Heart right ventricle (tissue), 16 donors: ENCODE results near the gene SLC7A8. TPM values are rescaled to one million over a fixed set of nuclear protein-coding genes. Genes with fewer than 3 reads are reported as not detected.

Experiments
- ATAC-seq, 8 donors: fragments of 200-7000 bp; cut with Tn5 transposase; one replicate each; pipeline ENCODE4 v1.9.1; 2020; ENCODE audit warnings: mild to moderate bottlenecking in 8 of 8, moderate library complexity in 8 of 8, moderate number of reproducible peaks in 1 of 8
- DNase-seq, 2 donors: peaks; one replicate each; pipeline ENCODE4 v3.0.0-alpha.2; 2020
- H3K27ac ChIP-seq, 10 donors: fragments of 200-600 bp; sonication (generic) in 2 of 10; one replicate each; pipeline versions ENCODE4 v1.5.0 to v1.8.0; 2020 to 2022; ENCODE audit warnings: mild to moderate bottlenecking in 3 of 10
- H3K27me3 ChIP-seq, 7 donors: fragments of 200-600 bp; one replicate each; pipeline ENCODE4 v1.8.0; 2021 to 2022; ENCODE audit warnings: mild to moderate bottlenecking in 2 of 7
- H3K36me3 ChIP-seq, 9 donors: fragments of 200-600 bp; sonication (generic) in 1 of 9; one replicate each; pipeline versions ENCODE4 v1.5.0 to v1.8.0; 2020 to 2022; ENCODE audit warnings: mild to moderate bottlenecking in 2 of 9
- H3K4me1 ChIP-seq, 9 donors: fragments of 200-600 bp; sonication (generic) in 1 of 9; one replicate each; pipeline versions ENCODE4 v1.5.0 to v1.8.0; 2020 to 2022; ENCODE audit warnings: mild to moderate bottlenecking in 4 of 9
- H3K4me3 ChIP-seq, 10 donors: fragments of 200-600 bp; sonication (generic) in 2 of 10; one replicate each; pipeline versions ENCODE4 v1.5.0 to v1.8.0; 2020 to 2022; ENCODE audit warnings: mild to moderate bottlenecking in 7 of 10, moderate library complexity in 2 of 10
- H3K9me3 ChIP-seq, 11 donors: fragments of 200-600 bp in 10 of 11; sonication (generic) in 2 of 11; one replicate each; pipeline versions ENCODE4 v1.5.0 to v1.8.0; 2013 to 2022; ENCODE audit warnings: mild to moderate bottlenecking in 2 of 11, control low read depth in 1 of 11, moderate library complexity in 1 of 11
- WGBS, 2 donors: extraction: QIAGEN DNeasy Blood & Tissue Kit; methylation state at CpG; one replicate each; pipeline ENCODE4 v1.1.7; 2013; ENCODE audit warnings: inconsistent platforms in 1 of 2; 5-methylcytosine and 5-hydroxymethylcytosine counted together
- intact Hi-C, 10 donors: fragments of 100-400 bp; cut with DNase I; formaldehyde crosslinking; loops; one replicate each; pipeline versions ENCODE4 v1.11.1 to v1.14.2; 2022
- polyA plus RNA-seq, 2 donors: library from polyadenylated mRNA; stranded (reverse); fragments of 200-250 nt; gene quantifications; one replicate each; pipeline ENCODE4 v1.2.3, GENCODE V29; 2013
- total RNA-seq, 10 donors: library from RNA; stranded (reverse); fragmentation: NEBNext Ultra II Directional in 3 of 10; extraction: Animal tissue kit (Norgen Biotek cat#: 25700) in 3 of 10; gene quantifications; one replicate each; pipeline versions ENCODE4 v1.2.1 to v1.2.4, GENCODE V29; 2021 to 2023
- TF ChIP-seq, protein P1 (sequence below), 9 donors: fragments of 200-600 bp; sonication (generic) in 2 of 9; IDR thresholded peaks; one replicate each; pipeline versions ENCODE4 v1.5.0 to v1.8.0; 2021 to 2022; ENCODE audit warnings: antibody characterized with exemption in 9 of 9, mild to moderate bottlenecking in 5 of 9, moderate library complexity in 1 of 9
- donor health status: Arrhythmogenic right ventricular cardiomyopathy.
- donor health status: ischemic (EF 13 %, LVEDD 7.1; RV severe dilation, severe dysfunction).
- donor health status: healthy with polysubstance abuse.
- donor health status: DM: no; HTN: yes; CAD: no.
- donor health status: DM: no; HTN: no; CAD: no.
- donor health status: ischemic (EF 25% LVEDD 6.9; RV normal size, moderate dysfunction).
- donor health status: ischemic (EF 25% LVEDD 5.7; RV mildly dilated, moderate dysfunction).
- donor health status: healthy.
- donor health status: DM: yes; HTN: yes; CAD: no.
- donor health status: Ischemic cardiomyopathy.
- donor health status: ischemic (EF 35%, LVEDD 5.7; RV mildly dilated, moderate dysfunction).
- donor health status: nonischemic (EF 11% LVEDD 7.7; RV severe dilation, severe dysfunction).
- donor health status: DM: yes; HTN: yes; CAD: no.
- donor health status: PGD.
- donor health status: ischemic (EF 29% LVEDD 5.4; RV normal size, mild dysfunction).
- donor health status: nonischemic (EF 23%, LVEDD 6.1; RV moderate dilation, normal function).

The SLC7A8 gene
- total and polyA plus RNA-seq, 12 donors, result 5.9 to 14.9 (median 9.6) TPM

DNA sequence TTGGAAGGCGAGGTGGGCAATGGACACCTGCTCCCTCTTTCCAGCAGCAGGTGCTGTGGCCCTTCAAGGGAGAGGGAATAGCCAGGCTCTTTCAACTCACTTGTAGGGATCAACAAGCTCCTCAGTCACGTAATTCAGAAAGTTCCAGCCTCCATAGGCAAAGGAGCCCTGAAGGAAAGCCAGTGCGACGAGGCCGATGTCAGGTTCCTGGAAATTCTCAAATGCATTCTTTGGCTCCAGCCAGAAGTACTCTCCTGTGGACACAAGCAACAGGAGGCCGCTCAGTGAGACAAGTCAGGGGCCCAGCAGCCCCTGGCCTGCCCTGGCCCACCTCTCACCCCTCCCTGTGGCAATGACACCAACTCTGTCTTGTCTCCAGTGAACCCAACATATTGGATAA, 43.1 kb downstream of the SLC7A8 start:
- TF ChIP-seq, protein P1, sequence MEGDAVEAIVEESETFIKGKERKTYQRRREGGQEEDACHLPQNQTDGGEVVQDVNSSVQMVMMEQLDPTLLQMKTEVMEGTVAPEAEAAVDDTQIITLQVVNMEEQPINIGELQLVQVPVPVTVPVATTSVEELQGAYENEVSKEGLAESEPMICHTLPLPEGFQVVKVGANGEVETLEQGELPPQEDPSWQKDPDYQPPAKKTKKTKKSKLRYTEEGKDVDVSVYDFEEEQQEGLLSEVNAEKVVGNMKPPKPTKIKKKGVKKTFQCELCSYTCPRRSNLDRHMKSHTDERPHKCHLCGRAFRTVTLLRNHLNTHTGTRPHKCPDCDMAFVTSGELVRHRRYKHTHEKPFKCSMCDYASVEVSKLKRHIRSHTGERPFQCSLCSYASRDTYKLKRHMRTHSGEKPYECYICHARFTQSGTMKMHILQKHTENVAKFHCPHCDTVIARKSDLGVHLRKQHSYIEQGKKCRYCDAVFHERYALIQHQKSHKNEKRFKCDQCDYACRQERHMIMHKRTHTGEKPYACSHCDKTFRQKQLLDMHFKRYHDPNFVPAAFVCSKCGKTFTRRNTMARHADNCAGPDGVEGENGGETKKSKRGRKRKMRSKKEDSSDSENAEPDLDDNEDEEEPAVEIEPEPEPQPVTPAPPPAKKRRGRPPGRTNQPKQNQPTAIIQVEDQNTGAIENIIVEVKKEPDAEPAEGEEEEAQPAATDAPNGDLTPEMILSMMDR (IDR thresholded peaks at IDR 0.05), result no peak
- Histone ChIP-seq H3K4me3 (no peak overlapping the region), H3K36me3 (peaks cover 0 to 46% (median 0%) of the 10 kb centered on the region in 9 donors), H3K9me3 (no peaks in the 10 kb centered on the region), H3K4me1 (peaks cover 0 to 25% (median 13%) of the 10 kb centered on the region in 9 donors), H3K27me3 (no peaks in the 10 kb centered on the region), H3K27ac (no peak overlapping the region)
- ATAC-seq (no peak), DNase-seq (no peak)
- 59 to 68% methylated on average over 6 of the region's 6 CpGs for WGBS, 2 donors
- intact Hi-C loops, result no loop called here

DNA sequence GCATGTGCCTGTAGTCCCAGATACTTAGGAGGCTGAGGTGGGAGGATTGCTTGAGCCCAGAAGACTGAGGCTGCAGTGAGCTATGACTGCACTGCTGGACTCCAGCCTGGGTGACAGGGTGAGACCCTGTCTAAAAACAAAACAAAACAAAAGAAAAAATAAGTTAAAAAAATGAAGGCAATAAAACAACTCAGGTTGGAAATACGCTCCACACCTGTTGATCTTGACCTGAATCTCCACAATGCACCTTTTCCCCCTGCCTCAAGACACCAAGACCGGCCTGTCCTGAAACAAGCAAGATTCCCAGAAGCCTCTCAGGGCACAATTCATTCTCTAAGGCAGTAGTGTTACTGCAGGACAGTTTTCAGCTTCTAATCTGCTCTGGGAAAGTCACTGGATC, 43.6 kb downstream of the SLC7A8 start:
- Histone ChIP-seq H3K36me3 (peaks cover 0 to 46% (median 0%) of the 10 kb centered on the region in 9 donors), H3K27ac (no peak overlapping the region), H3K4me1 (peaks cover 0 to 25% (median 12%) of the 10 kb centered on the region in 9 donors), H3K4me3 (no peak overlapping the region), H3K9me3 (no peaks in the 10 kb centered on the region), H3K27me3 (no peaks in the 10 kb centered on the region)
- ATAC-seq (no peak), DNase-seq (no peak)
- 89 to 97% methylated on average over 2 of the region's 2 CpGs for WGBS, 2 donors
- TF ChIP-seq, protein P1 (IDR thresholded peaks at IDR 0.05), result no peak
- intact Hi-C loops, result no loop called here

DNA sequence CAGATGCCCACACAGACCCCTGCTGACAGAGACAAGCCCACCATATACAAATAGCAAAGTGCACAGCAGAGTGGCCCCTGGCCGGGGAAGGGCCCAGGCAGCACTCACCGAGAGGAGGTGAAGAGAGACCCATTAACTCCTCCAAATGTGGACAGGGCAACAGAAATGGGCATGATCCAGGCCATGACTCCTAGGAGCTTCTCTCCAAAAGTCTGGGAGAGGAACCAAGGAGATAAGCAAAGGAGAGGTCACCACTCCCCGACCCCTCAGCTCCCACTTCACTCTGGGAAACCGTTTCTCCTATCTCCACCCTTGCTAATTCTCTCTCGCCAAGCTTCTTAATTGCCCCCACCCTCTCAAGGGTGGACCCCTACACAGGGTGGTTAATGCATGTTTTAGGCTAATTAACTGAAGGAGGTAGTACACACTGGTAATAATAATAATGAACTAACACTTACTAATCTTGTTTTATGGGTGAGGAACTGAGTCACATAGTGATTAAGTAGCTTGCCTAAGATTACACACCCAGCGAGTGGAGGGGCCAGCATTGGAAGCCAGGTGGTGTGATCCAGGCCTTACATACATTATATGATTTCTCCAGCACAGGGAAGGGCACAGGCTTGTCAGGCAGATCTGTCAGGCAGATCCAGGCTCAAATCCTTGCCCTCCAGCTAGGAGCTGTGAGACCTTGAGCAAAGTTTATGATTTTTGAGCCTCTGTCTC, 45.5 kb downstream of the SLC7A8 start:
- intact Hi-C loops, result no loop called here
- peaks cover 0 to 45% (median 0%) of the 10 kb centered on the region in 9 donors for H3K36me3 ChIP-seq
- H3K27me3 ChIP-seq, result no peaks in the 10 kb centered on the region
- no peak overlapping the region for H3K27ac ChIP-seq
- ATAC-seq (no peak), DNase-seq (no peak)
- H3K9me3 ChIP-seq, result no peaks in the 10 kb centered on the region
- no peak overlapping the region for H3K4me3 ChIP-seq
- peaks cover 0 to 19% (median 6%) of the 10 kb centered on the region in 9 donors for H3K4me1 ChIP-seq
- TF ChIP-seq, protein P1 (IDR thresholded peaks at IDR 0.05), result no peak
- 61 to 65% methylated on average over 6 of the region's 6 CpGs for WGBS, 2 donors

DNA sequence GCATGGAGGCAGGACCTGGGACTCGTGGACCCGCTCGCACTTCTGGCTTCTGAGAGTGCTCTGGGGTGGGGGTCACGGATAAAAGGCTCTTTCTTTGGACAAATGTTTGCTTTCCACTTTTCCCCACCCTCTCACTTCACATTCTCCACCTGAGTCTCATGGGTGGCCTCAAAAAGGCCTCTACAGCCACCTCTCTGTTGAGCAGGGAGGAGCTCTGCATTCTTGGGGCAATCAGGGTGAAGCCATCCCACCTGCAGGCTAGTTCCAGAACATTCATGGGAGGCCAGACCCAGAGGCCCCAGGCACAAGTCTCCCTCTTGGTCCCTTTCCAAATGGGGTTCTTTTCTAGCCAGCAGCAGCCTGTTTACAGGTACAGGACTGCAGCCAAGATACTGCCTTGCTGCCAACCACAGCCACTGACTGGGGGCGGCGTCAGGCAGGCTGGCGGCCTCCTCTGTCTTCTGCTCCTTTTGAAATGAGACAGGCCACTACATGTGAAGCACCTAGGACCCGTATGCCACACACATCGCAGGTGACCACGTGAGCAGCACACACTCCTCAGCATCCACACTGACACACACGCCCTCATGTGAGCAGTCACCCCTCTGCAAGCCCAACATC, 46.2 kb downstream of the SLC7A8 start:
- WGBS, 2 donors, result 70 to 74% methylated on average over 11 of the region's 11 CpGs
- H3K27ac ChIP-seq, result no peak overlapping the region
- peak in 5 of 8 donors; percentile 34 to 56 (median 38) for ATAC-seq

More for the DNA sequence above, 46.2 kb downstream of the SLC7A8 start:
- intact Hi-C loops, result no loop called here
- no peak for DNase-seq
- Histone ChIP-seq H3K4me1 (peaks cover 0 to 12% (median 3%) of the 10 kb centered on the region in 9 donors), H3K4me3 (no peak overlapping the region), H3K36me3 (peaks cover 0 to 39% (median 0%) of the 10 kb centered on the region in 9 donors), H3K9me3 (no peaks in the 10 kb centered on the region), H3K27me3 (no peaks in the 10 kb centered on the region)
- TF ChIP-seq, protein P1 (IDR thresholded peaks at IDR 0.05), result no peak
